Panc1 (cell line): ENCODE data around the gene ENTPD6. TPM values are rescaled to one million over a fixed set of nuclear protein-coding genes. Genes with fewer than 3 reads are reported as not detected.
"Not testable (repeated sequence)": the region's sequence is repeated elsewhere in the genome, so short reads cannot be mapped to it uniquely, and the experiment has no call there.

Experiments
- ATAC-seq: fragments of 200-7000 bp; cut with Tn5 transposase; 2 replicates; pipeline ENCODE4 v1.9.1; 2020; ENCODE audit warnings: mild to moderate bottlenecking, moderate library complexity
- BruUV-seq: library from RNA; stranded (reverse); fragments of 400-500 nt; replicated peaks from 2 replicates; lab custom pipeline; 2021; lab: Mats Ljungman, UMichigan
- CTCF ChIA-PET: fragments of 300-600 bp; sonication (Branson Sonifier 250); formaldehyde crosslinking; loops from one replicate; lab custom pipeline; 2022; ENCODE audit warnings: antibody characterized with exemption; lab: Charles Lee
- POLR2A ChIA-PET: fragments of 300-600 bp; sonication (Branson Sonifier 250); formaldehyde crosslinking; loops from one replicate; lab custom pipeline; 2022; ENCODE audit warnings: antibody characterized with exemption; lab: Charles Lee
- DNase-seq: peaks from one replicate; pipeline ENCODE4 v3.0.0-alpha.2; 2010; ENCODE audit warnings: low read depth, low spot score
- H3K27ac ChIP-seq: 2 replicates; pipeline ENCODE4 v1.5.1; 2011; ENCODE audit warnings: mild to moderate bottlenecking, low read length, inconsistent platforms
- H3K27me3 ChIP-seq: fragments of 200-500 bp; sonication (Bioruptor generic); 2 replicates; pipeline ENCODE4 v1.6.0; 2014; ENCODE audit warnings: low read length, inconsistent platforms; ENCODE audit not compliant: control insufficient read depth, insufficient read depth
- H3K36me3 ChIP-seq: fragments of 200-500 bp; sonication (Bioruptor generic); 2 replicates; pipeline ENCODE4 v1.5.1; 2014; ENCODE audit warnings: inconsistent platforms, mild to moderate bottlenecking, low read length, moderate library complexity; ENCODE audit not compliant: control insufficient read depth, insufficient read depth
- H3K4me1 ChIP-seq: 2 replicates; pipeline ENCODE4 v1.5.1; 2011; ENCODE audit warnings: inconsistent platforms, mild to moderate bottlenecking, low read length, moderate library complexity; ENCODE audit not compliant: control insufficient read depth, insufficient read depth
- H3K4me3 ChIP-seq, 2 experiments: 2 replicates each; pipeline ENCODE4 v1.5.1; 2011 to 2012; ENCODE audit warnings: low read depth in 2 of 2, low read length in 2 of 2, mild to moderate bottlenecking in 2 of 2, inconsistent platforms in 1 of 2, moderate library complexity in 1 of 2
- H3K9me3 ChIP-seq: fragments of 200-500 bp; sonication (Bioruptor generic); 2 replicates; pipeline ENCODE4 v1.5.1; 2014; ENCODE audit warnings: low read depth, mild to moderate bottlenecking, inconsistent platforms, low read length, moderate library complexity; ENCODE audit not compliant: control insufficient read depth, insufficient read depth
- CTCF ChIP-seq: fragments of 450-650 bp; IDR thresholded peaks from 2 replicates; pipeline ENCODE4 v1.5.1; 2017; ENCODE audit warnings: mild to moderate bottlenecking
- POLR2AphosphoS5 ChIP-seq: IDR thresholded peaks from 2 replicates; pipeline ENCODE4 v1.6.1; 2012; ENCODE audit warnings: mild to moderate bottlenecking, low read depth, low read length, moderate library complexity
- SIN3A ChIP-seq: IDR thresholded peaks from 2 replicates; pipeline ENCODE4 v1.6.1; 2012; ENCODE audit warnings: low read depth, mild to moderate bottlenecking, low read length, moderate library complexity, borderline replicate concordance; ENCODE audit not compliant: insufficient read depth
- TCF7L2 ChIP-seq: IDR thresholded peaks from 2 replicates; pipeline ENCODE4 v1.6.1; 2011; ENCODE audit warnings: mild to moderate bottlenecking, low read depth, low read length, inconsistent platforms
- in situ Hi-C: cut with HindIII; loops from 2 replicates; pipeline ENCODE4 v1.10.0; 2016; ENCODE audit warnings: low sequenced_read_pairs, low pct_unique_long_range_greater_than_20kb
- intact Hi-C: fragments of 100-400 bp; cut with micrococcal nuclease; formaldehyde crosslinking; loops from one replicate; pipeline ENCODE4 v1.10.0; 2022; ENCODE audit not compliant: unreplicated experiment
- total RNA-seq: library from RNA; stranded (reverse); gene quantifications from one replicate; pipeline ENCODE4 v1.2.1, GENCODE V29; 2021; ENCODE audit not compliant: unreplicated experiment
- TF ChIP-seq, protein P1 (sequence below), 2 experiments: IDR thresholded peaks; 2 replicates each; pipeline ENCODE4 v1.6.1; 2011 to 2012; ENCODE audit warnings: low read depth in 2 of 2, control low read depth in 1 of 2, low read length in 1 of 2, mild to moderate bottlenecking in 1 of 2, moderate library complexity in 1 of 2; ENCODE audit not compliant: insufficient read depth in 1 of 2

ENTPD6 gene
- total RNA-seq, 1 experiment from 2014 or later = 108 TPM

- Histone ChIP-seq H3K9me3 (no peaks in the 10 kb centered on the region; the same call in 1 of the 2 replicates), H3K4me1 (peaks cover 57% of the 10 kb centered on the region), H3K36me3 (no peaks in the 10 kb centered on the region), H3K27ac (peak overlapping the region; percentile 100), H3K27me3 (no peaks in the 10 kb centered on the region), H3K4me3 (no peak overlapping the region)
- no TSS peak for BruUV-seq
- no peak for DNase-seq
- intact Hi-C loops (no loop called here), in situ Hi-C loops (no loop called here)
- TF ChIP-seq TCF7L2 (no peak), POLR2AphosphoS5 (no peak), SIN3A (no peak), CTCF (no peak)
- TF ChIP-seq, protein P1, sequence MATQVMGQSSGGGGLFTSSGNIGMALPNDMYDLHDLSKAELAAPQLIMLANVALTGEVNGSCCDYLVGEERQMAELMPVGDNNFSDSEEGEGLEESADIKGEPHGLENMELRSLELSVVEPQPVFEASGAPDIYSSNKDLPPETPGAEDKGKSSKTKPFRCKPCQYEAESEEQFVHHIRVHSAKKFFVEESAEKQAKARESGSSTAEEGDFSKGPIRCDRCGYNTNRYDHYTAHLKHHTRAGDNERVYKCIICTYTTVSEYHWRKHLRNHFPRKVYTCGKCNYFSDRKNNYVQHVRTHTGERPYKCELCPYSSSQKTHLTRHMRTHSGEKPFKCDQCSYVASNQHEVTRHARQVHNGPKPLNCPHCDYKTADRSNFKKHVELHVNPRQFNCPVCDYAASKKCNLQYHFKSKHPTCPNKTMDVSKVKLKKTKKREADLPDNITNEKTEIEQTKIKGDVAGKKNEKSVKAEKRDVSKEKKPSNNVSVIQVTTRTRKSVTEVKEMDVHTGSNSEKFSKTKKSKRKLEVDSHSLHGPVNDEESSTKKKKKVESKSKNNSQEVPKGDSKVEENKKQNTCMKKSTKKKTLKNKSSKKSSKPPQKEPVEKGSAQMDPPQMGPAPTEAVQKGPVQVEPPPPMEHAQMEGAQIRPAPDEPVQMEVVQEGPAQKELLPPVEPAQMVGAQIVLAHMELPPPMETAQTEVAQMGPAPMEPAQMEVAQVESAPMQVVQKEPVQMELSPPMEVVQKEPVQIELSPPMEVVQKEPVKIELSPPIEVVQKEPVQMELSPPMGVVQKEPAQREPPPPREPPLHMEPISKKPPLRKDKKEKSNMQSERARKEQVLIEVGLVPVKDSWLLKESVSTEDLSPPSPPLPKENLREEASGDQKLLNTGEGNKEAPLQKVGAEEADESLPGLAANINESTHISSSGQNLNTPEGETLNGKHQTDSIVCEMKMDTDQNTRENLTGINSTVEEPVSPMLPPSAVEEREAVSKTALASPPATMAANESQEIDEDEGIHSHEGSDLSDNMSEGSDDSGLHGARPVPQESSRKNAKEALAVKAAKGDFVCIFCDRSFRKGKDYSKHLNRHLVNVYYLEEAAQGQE (IDR thresholded peaks at IDR 0.05; ENCODE audit: insufficient read depth in 1 of 2, low read depth in 2 of 2, low read length in 1 of 2) = no peak
- POLR2A ChIA-PET = no interaction called here
- CTCF ChIA-PET = interaction anchor here (0.5 kb wide), 1 partner anchor 175 kb away, joined by 3 read pairs; no protein-coding TSS in a partner anchor
- ATAC-seq = no peak
Observed at GRCh38 chr20:25239387-25240370, 44.2 kb downstream of the ENTPD6 start.

- intact Hi-C loops, BruUV-seq: not testable (repeated sequence)
Observed at GRCh38 chr20:25240851-25241658, 45.5 kb downstream of the ENTPD6 start.

GRCh38 chr20:25241659-25241955 is 46.1 kb downstream of the ENTPD6 start:
- CTCF ChIA-PET, H3K36me3 ChIP-seq, ATAC-seq, H3K27me3 ChIP-seq, H3K9me3 ChIP-seq, in situ Hi-C loops, DNase-seq, intact Hi-C loops, BruUV-seq, POLR2A ChIA-PET, H3K27ac ChIP-seq, H3K4me3 ChIP-seq: not testable (repeated sequence)
- peaks cover 56% of the 10 kb centered on the region for H3K4me1 ChIP-seq

More at GRCh38 chr20:25240851-25241658, 45.5 kb downstream of the ENTPD6 start:
- Histone ChIP-seq H3K4me1 (peaks cover 56% of the 10 kb centered on the region), H3K27ac (peak overlapping the region; percentile 100)
- CTCF ChIA-PET, in situ Hi-C loops, POLR2A ChIA-PET, DNase-seq, H3K9me3 ChIP-seq, H3K36me3 ChIP-seq, H3K4me3 ChIP-seq, H3K27me3 ChIP-seq, ATAC-seq: not testable (repeated sequence)
